Right lobe of liver (tissue), 4 donors: ENCODE results near the gene PLEKHA1.

Source experiments
- POLR2A ChIP-seq: fragments of 450-650 bp; IDR thresholded peaks from one replicate; pipeline ENCODE4 v1.6.1; 2017; ENCODE audit warnings: antibody characterized with exemption, mild to moderate bottlenecking
- TF ChIP-seq, protein P1 (sequence below), 4 donors: fragments of 200-600 bp in 3 of 4; fragments of 450-650 bp in 1 of 4; IDR thresholded peaks; one replicate each; pipeline versions ENCODE4 v1.5.1 to v1.8.0; 2016 to 2022; ENCODE audit warnings: antibody characterized with exemption in 4 of 4, mild to moderate bottlenecking in 2 of 4
- donor health status: DM: no; HTN: no; CAD: no.
- donor health status: DM: no; HTN: no; CAD: no.
- donor health status: DM: no; HTN: yes; CAD: no.

DNA sequence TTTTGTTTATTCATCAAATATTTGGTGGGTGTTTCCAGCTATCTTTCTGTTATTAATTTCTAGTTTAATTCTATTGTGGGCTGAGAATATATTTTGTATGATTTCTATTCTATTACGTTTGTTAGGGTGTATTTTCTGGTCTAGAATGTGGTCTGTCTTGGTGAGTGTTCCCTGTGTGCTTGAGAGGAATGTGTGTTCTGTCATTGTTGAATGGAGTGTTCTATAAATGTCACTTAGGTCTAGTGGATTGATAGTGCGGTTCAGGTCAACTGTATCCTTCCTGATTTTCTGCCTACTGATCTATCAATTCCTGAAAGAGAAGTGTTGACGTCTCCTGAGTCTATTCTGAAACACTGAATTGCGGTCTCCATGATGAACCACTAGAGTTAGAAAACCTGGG, 95.3 kb downstream of the PLEKHA1 start:
- TF ChIP-seq, protein P1, sequence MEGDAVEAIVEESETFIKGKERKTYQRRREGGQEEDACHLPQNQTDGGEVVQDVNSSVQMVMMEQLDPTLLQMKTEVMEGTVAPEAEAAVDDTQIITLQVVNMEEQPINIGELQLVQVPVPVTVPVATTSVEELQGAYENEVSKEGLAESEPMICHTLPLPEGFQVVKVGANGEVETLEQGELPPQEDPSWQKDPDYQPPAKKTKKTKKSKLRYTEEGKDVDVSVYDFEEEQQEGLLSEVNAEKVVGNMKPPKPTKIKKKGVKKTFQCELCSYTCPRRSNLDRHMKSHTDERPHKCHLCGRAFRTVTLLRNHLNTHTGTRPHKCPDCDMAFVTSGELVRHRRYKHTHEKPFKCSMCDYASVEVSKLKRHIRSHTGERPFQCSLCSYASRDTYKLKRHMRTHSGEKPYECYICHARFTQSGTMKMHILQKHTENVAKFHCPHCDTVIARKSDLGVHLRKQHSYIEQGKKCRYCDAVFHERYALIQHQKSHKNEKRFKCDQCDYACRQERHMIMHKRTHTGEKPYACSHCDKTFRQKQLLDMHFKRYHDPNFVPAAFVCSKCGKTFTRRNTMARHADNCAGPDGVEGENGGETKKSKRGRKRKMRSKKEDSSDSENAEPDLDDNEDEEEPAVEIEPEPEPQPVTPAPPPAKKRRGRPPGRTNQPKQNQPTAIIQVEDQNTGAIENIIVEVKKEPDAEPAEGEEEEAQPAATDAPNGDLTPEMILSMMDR (IDR thresholded peaks at IDR 0.05), result no peak
- no peak for TF ChIP-seq POLR2A
